Caco-2 (cell line): ENCODE results near the gene DNAJC17. TPM values are rescaled to one million over a fixed set of nuclear protein-coding genes. Genes with fewer than 3 reads are reported as not detected.

ENCODE experiments used
- BruUV-seq: library from RNA; stranded (reverse); fragments of 400-500 nt; replicated peaks from 2 replicates; lab custom pipeline; 2021; lab: Mats Ljungman, UMichigan
- CTCF ChIA-PET: fragments of 300-600 bp; sonication (Branson Sonifier 250); formaldehyde crosslinking; loops from one replicate; lab custom pipeline; 2022; ENCODE audit warnings: antibody characterized with exemption; lab: Charles Lee
- POLR2A ChIA-PET: fragments of 300-600 bp; sonication (Branson Sonifier 250); formaldehyde crosslinking; loops from one replicate; lab custom pipeline; 2022; ENCODE audit warnings: antibody characterized with exemption; lab: Charles Lee
- DNase-seq, 2 experiments: peaks; one replicate each; pipeline versions ENCODE4 v3.0.0 to v3.0.0-alpha.2; 2020 to 2022
- H3K27me3 ChIP-seq: replicated peaks from 2 replicates; pipeline ENCODE4 v1.6.0; 2011; ENCODE audit warnings: low read length; ENCODE audit not compliant: control insufficient read depth, insufficient read depth
- H3K36me3 ChIP-seq: 2 replicates; pipeline ENCODE4 v1.5.1; 2011; ENCODE audit warnings: low read length; ENCODE audit not compliant: control insufficient read depth, insufficient read depth
- H3K4me1 ChIP-seq: fragments of 250-450 bp; sonication (Bioruptor Pico); 2 replicates; pipeline ENCODE4 v1.5.1; 2020; ENCODE audit warnings: mild to moderate bottlenecking
- H3K4me3 ChIP-seq: 2 replicates; pipeline ENCODE4 v1.5.1; 2011; ENCODE audit warnings: low read depth, mild to moderate bottlenecking, control low read depth, low read length
- H3K9me3 ChIP-seq: fragments of 250-450 bp; sonication (Bioruptor Pico); 2 replicates; pipeline ENCODE4 v1.5.1; 2020; ENCODE audit warnings: mild to moderate bottlenecking, moderate library complexity
- H3K27ac Mint-ChIP-seq: one replicate; pipeline ENCODE4 v1.8.0; 2022; ENCODE audit warnings: mixed read lengths; ENCODE audit not compliant: unreplicated experiment
- H3K27me3 Mint-ChIP-seq: one replicate; pipeline ENCODE4 v1.8.0; 2022; ENCODE audit warnings: mixed read lengths; ENCODE audit not compliant: insufficient read depth, unreplicated experiment
- H3K36me3 Mint-ChIP-seq: one replicate; pipeline ENCODE4 v1.8.0; 2022; ENCODE audit warnings: mild to moderate bottlenecking, mixed read lengths; ENCODE audit not compliant: insufficient read depth, unreplicated experiment
- H3K4me1 Mint-ChIP-seq: one replicate; pipeline ENCODE4 v1.8.0; 2022; ENCODE audit warnings: low read depth, mixed read lengths; ENCODE audit not compliant: unreplicated experiment
- H3K4me3 Mint-ChIP-seq: one replicate; pipeline ENCODE4 v1.8.0; 2022; ENCODE audit warnings: mild to moderate bottlenecking, moderate library complexity, mixed read lengths; ENCODE audit not compliant: unreplicated experiment
- H3K9me3 Mint-ChIP-seq: one replicate; pipeline ENCODE4 v1.8.0; 2022; ENCODE audit warnings: mixed read lengths; ENCODE audit not compliant: unreplicated experiment
- intact Hi-C: fragments of 100-400 bp; cut with micrococcal nuclease; formaldehyde crosslinking; loops from one replicate; pipeline ENCODE4 v1.10.0; 2022; ENCODE audit not compliant: unreplicated experiment
- total RNA-seq: library from RNA; stranded (reverse); gene quantifications from 2 replicates; pipeline ENCODE4 v1.2.3, GENCODE V29; 2022
- TF ChIP-seq, protein P1 (sequence below), 2 experiments: fragments of 200-600 bp in 1 of 2; IDR thresholded peaks; 1 replicate in 1 of 2; 2 replicates in 1 of 2; pipeline versions ENCODE4 v1.5.1 to v1.8.0; 2011 to 2022; ENCODE audit warnings: antibody characterized with exemption in 1 of 2, control low read depth in 1 of 2, inconsistent platforms in 1 of 2, low read depth in 1 of 2, low read length in 1 of 2, mild to moderate bottlenecking in 1 of 2, moderate library complexity in 1 of 2; ENCODE audit not compliant: insufficient read depth in 1 of 2, severe bottlenecking in 1 of 2, unreplicated experiment in 1 of 2

DNAJC17 gene
- total RNA-seq, 1 experiment from 2014 or later = 30.1 TPM

DNA sequence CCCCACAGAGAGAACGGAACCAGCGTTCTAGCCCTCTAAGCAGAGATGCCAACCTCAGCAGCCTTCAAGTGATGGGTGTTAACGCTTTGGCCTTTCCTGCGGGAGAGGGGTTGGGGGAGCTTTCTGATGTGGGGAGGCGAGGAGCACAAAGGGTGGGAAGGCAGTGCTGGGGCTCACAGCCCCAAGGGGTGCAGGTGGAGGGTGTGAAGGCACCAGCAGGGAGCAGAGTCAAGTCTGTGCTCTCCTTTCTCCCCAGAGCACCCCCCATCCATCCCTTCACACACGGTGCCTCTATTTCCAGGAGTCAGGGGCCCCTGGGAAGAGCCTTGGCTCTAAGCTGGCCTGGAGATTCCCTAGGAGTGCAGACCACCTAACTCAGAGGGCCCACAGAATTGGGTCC is 33.4 kb downstream of the DNAJC17 start:
- H3K4me3 Mint-ChIP-seq = no peak overlapping the region
- H3K36me3 Mint-ChIP-seq = peaks cover 36% of the 10 kb centered on the region
- Histone ChIP-seq H3K36me3 (peaks cover 1% of the 10 kb centered on the region; the same call in 1 of the 2 replicates), H3K9me3 (no peaks in the 10 kb centered on the region), H3K4me3 (no peak overlapping the region), H3K4me1 (no peaks in the 10 kb centered on the region), H3K27me3 (no peaks in the 10 kb centered on the region)
- TF ChIP-seq, protein P1, sequence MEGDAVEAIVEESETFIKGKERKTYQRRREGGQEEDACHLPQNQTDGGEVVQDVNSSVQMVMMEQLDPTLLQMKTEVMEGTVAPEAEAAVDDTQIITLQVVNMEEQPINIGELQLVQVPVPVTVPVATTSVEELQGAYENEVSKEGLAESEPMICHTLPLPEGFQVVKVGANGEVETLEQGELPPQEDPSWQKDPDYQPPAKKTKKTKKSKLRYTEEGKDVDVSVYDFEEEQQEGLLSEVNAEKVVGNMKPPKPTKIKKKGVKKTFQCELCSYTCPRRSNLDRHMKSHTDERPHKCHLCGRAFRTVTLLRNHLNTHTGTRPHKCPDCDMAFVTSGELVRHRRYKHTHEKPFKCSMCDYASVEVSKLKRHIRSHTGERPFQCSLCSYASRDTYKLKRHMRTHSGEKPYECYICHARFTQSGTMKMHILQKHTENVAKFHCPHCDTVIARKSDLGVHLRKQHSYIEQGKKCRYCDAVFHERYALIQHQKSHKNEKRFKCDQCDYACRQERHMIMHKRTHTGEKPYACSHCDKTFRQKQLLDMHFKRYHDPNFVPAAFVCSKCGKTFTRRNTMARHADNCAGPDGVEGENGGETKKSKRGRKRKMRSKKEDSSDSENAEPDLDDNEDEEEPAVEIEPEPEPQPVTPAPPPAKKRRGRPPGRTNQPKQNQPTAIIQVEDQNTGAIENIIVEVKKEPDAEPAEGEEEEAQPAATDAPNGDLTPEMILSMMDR (IDR thresholded peaks at IDR 0.05; ENCODE audit: insufficient read depth in 1 of 2, low read depth in 1 of 2, low read length in 1 of 2, severe bottlenecking in 1 of 2, unreplicated experiment in 1 of 2) = no peak
- BruUV-seq = no TSS peak
- intact Hi-C loops = no loop called here
- H3K4me1 Mint-ChIP-seq = no peaks in the 10 kb centered on the region
- H3K9me3 Mint-ChIP-seq = no peaks in the 10 kb centered on the region
- CTCF ChIA-PET = interaction anchor here (1.9 kb wide), 1 partner anchor 9 kb away, joined by 5 read pairs; no protein-coding TSS in a partner anchor
- H3K27me3 Mint-ChIP-seq = no peaks in the 10 kb centered on the region
- POLR2A ChIA-PET = no interaction called here
- no peak overlapping the region for H3K27ac Mint-ChIP-seq
- DNase-seq = no peak

DNA sequence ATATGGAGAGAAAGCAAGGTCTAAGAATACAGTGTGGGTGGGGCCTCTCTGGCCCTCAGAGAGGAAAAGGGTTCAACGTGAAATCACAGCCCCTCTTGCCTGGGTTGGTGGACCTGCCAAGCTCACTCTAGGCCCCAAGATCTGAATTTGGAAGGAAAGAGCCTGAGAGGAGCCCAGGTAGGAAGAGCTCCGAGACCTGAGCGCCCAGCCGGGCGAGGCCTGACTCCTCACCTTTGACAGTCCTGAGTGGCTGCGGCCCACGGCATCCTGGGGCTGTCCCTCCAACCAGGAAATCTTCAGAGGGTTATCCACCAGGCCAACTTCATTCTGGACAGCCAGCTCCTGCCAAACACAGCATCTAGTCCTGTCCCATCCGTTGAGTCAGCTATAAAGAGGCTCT is 33.8 kb downstream of the DNAJC17 start:
- no peaks in the 10 kb centered on the region for H3K9me3 ChIP-seq
- POLR2A ChIA-PET = no interaction called here
- CTCF ChIA-PET = interaction anchor here (1.9 kb wide), 1 partner anchor 9 kb away, joined by 5 read pairs; no protein-coding TSS in a partner anchor
- intact Hi-C loops = no loop called here
- H3K4me1 Mint-ChIP-seq = no peaks in the 10 kb centered on the region
- H3K36me3 ChIP-seq = peaks cover 1% of the 10 kb centered on the region; the same call in 1 of the 2 replicates
- peaks cover 39% of the 10 kb centered on the region for H3K36me3 Mint-ChIP-seq
- H3K27ac Mint-ChIP-seq = no peak overlapping the region
- H3K4me1 ChIP-seq = no peaks in the 10 kb centered on the region
- TF ChIP-seq, protein P1 (IDR thresholded peaks at IDR 0.05; ENCODE audit: insufficient read depth in 1 of 2, low read depth in 1 of 2, low read length in 1 of 2, severe bottlenecking in 1 of 2, unreplicated experiment in 1 of 2) = no peak
- BruUV-seq = no TSS peak
- H3K4me3 Mint-ChIP-seq = no peak overlapping the region
- H3K9me3 Mint-ChIP-seq = no peaks in the 10 kb centered on the region
- no peak for DNase-seq
- H3K4me3 ChIP-seq = no peak overlapping the region
- H3K27me3 Mint-ChIP-seq = no peaks in the 10 kb centered on the region
- H3K27me3 ChIP-seq = no peaks in the 10 kb centered on the region

DNA sequence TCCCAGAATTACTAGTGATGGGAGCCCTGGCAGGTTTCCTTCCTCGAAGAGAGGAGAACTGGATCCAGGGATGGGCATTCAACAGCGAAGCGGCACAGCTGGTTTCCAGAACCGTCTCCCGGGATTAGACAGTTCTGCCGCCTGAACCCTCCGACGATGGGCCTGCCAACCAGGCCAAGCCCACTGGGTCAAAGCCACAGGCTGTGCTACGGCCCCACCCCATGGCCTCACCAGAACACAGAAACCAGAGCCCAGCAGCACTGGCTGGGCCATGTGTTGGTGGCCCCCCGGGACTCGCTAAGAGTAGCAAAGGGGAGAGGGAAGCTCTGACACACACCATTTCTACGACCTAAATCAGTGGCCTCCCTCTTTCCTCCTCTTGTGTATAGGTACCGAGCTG is 35.3 kb downstream of the DNAJC17 start:
- no peaks in the 10 kb centered on the region for H3K27me3 ChIP-seq
- H3K9me3 ChIP-seq = no peaks in the 10 kb centered on the region
- H3K4me3 ChIP-seq = no peak overlapping the region
- peaks cover 1% of the 10 kb centered on the region; the same call in 1 of the 2 replicates for H3K36me3 ChIP-seq
- TF ChIP-seq, protein P1 (IDR thresholded peaks at IDR 0.05; ENCODE audit: insufficient read depth in 1 of 2, low read depth in 1 of 2, low read length in 1 of 2, severe bottlenecking in 1 of 2, unreplicated experiment in 1 of 2) = no peak
- no peak for DNase-seq
- no peak overlapping the region for H3K27ac Mint-ChIP-seq
- ChIA-PET POLR2A (no interaction called here), CTCF (no interaction called here)
- intact Hi-C loops = no loop called here
- no peaks in the 10 kb centered on the region for H3K4me1 ChIP-seq
- H3K27me3 Mint-ChIP-seq = no peaks in the 10 kb centered on the region
- H3K4me1 Mint-ChIP-seq = no peaks in the 10 kb centered on the region
- no TSS peak for BruUV-seq
- H3K9me3 Mint-ChIP-seq = no peaks in the 10 kb centered on the region
- H3K36me3 Mint-ChIP-seq = peaks cover 45% of the 10 kb centered on the region
- H3K4me3 Mint-ChIP-seq = no peak overlapping the region
